Measurements from ENCODE around the gene PRLH.

Gene PRLH

GRCh38 chr2:237615631-237616249, 49.4 kb downstream of the PRLH start:
- Histone ChIP-seq H3K27ac (ENCODE audit: low read length) (no peak overlapping the region), H3K4me1 (ENCODE audit: insufficient read depth, low read length) (peaks cover 26% of the 10 kb centered on the region)

GRCh38 chr2:237616373-237616733, 50.0 kb downstream of the PRLH start:
- no peak overlapping the region for H3K27ac ChIP-seq (ENCODE audit: low read length)
- no peak overlapping the region for H3K9ac ChIP-seq (ENCODE audit: low read depth, low read length)
- H3K9me3 ChIP-seq (ENCODE audit: insufficient read depth, low read depth, low read length) = no peaks in the 10 kb centered on the region
- H3K27me3 ChIP-seq (ENCODE audit: insufficient read depth, low read length) = no peaks in the 10 kb centered on the region
- H3K4me3 ChIP-seq (ENCODE audit: low read length) = no peak overlapping the region
- no peaks in the 10 kb centered on the region for H3K36me3 ChIP-seq (ENCODE audit: insufficient read depth, low read depth, low read length)
- peaks cover 26% of the 10 kb centered on the region for H3K4me1 ChIP-seq (ENCODE audit: insufficient read depth, low read length)

More at GRCh38 chr2:237615631-237616249, 49.4 kb downstream of the PRLH start:
- Histone ChIP-seq H3K4me3 (ENCODE audit: low read length) (no peak overlapping the region), H3K36me3 (ENCODE audit: insufficient read depth, low read depth, low read length) (no peaks in the 10 kb centered on the region), H3K9me3 (ENCODE audit: insufficient read depth, low read depth, low read length) (no peaks in the 10 kb centered on the region), H3K27me3 (ENCODE audit: insufficient read depth, low read length) (no peaks in the 10 kb centered on the region), H3K9ac (ENCODE audit: low read depth, low read length) (no peak overlapping the region)

Measured in iPS-20b (cell line).